GM13976 (cell line): ENCODE data around the gene PPP1R12C.

Experiments used
- DNase-seq: peaks from one replicate; pipeline ENCODE4 v3.0.0; 2012; ENCODE audit warnings: low spot score
- CTCF ChIP-seq: IDR thresholded peaks from 2 replicates; pipeline ENCODE4 v1.5.1; 2012; ENCODE audit warnings: borderline replicate concordance, mild to moderate bottlenecking; ENCODE audit not compliant: insufficient read depth; ENCODE audit errors: extremely low read depth, missing control alignments, control extremely low read depth
- in situ Hi-C: fragments of 300-500 bp; cut with MboI; formaldehyde crosslinking; loops from one replicate; pipeline ENCODE4 v1.12.0; 2022; ENCODE audit warnings: low sequenced_read_pairs, mixed read lengths, inconsistent platforms; ENCODE audit not compliant: unreplicated experiment

The PPP1R12C gene

GRCh38 chr19:55095260-55096060 lies 22.0 kb downstream of the PPP1R12C start:
- no peak for DNase-seq
- in situ Hi-C loops: no loop called here
- no peak for TF ChIP-seq CTCF

- in situ Hi-C loops: no loop called here
- DNase-seq: no peak
- TF ChIP-seq CTCF: no peak
These were observed 22.8 kb downstream of the PPP1R12C start for GRCh38 chr19:55094456-55095259.

GRCh38 chr19:55092423-55093318 lies 24.8 kb downstream of the PPP1R12C start:
- no peak for TF ChIP-seq CTCF
- in situ Hi-C loops: no loop called here
- no peak for DNase-seq

- in situ Hi-C loops: no loop called here
- no peak for DNase-seq
- TF ChIP-seq CTCF: no peak
These were observed 25.5 kb downstream of the PPP1R12C start for GRCh38 chr19:55091955-55092354.

GRCh38 chr19:55091126-55091910 lies 26.1 kb downstream of the PPP1R12C start:
- no peak for TF ChIP-seq CTCF
- DNase-seq: no peak
- in situ Hi-C loops: no loop called here
